Neural cell (in vitro differentiated cells): ENCODE data around the gene RALGPS1. TPM values are rescaled to one million over a fixed set of nuclear protein-coding genes. Genes with fewer than 3 reads are reported as not detected.

Experiments
- H2AFZ ChIP-seq: fragments of 200-600, 300-800 bp; sonication (generic), shearing (Covaris generic); 2 replicates; pipeline ENCODE4 v1.6.0; 2014; ENCODE audit warnings: low read depth, mild to moderate bottlenecking, antibody characterized with exemption, low read length, moderate library complexity
- H3F3A ChIP-seq: fragments of 200-600 bp; shearing (Covaris generic); 2 replicates; pipeline ENCODE4 v1.6.1; 2016; ENCODE audit warnings: mild to moderate bottlenecking, moderate library complexity, mixed read lengths, antibody characterized with exemption, low read length; ENCODE audit not compliant: insufficient read depth, poor library complexity, severe bottlenecking
- H3K27ac ChIP-seq: fragments of 200-600, 300-800 bp; sonication (generic), shearing (Covaris generic); 2 replicates; pipeline ENCODE4 v1.5.1; 2014; ENCODE audit warnings: mild to moderate bottlenecking, low read length, moderate library complexity
- H3K27me3 ChIP-seq: fragments of 300-800, 200-600 bp; sonication (generic), shearing (Covaris generic); 2 replicates; pipeline ENCODE4 v1.6.0; 2014; ENCODE audit warnings: mild to moderate bottlenecking, low read depth, low read length, moderate library complexity; ENCODE audit not compliant: insufficient read depth
- H3K36me3 ChIP-seq: fragments of 300-800, 200-600 bp; sonication (generic), shearing (Covaris generic); 2 replicates; pipeline ENCODE4 v1.5.1; 2014; ENCODE audit warnings: mild to moderate bottlenecking, antibody characterized with exemption, low read length, moderate library complexity; ENCODE audit not compliant: insufficient read depth
- H3K4me2 ChIP-seq: fragments of 300-800, 200-600 bp; sonication (generic), shearing (Covaris generic); 2 replicates; pipeline ENCODE4 v1.6.0; 2014; ENCODE audit warnings: mild to moderate bottlenecking, low read length
- H3K4me3 ChIP-seq: fragments of 300-800, 200-600 bp; sonication (generic), shearing (Covaris generic); 2 replicates; pipeline ENCODE4 v1.5.1; 2014; ENCODE audit warnings: mild to moderate bottlenecking, low read length, moderate library complexity
- H3K79me2 ChIP-seq: fragments of 200-600 bp; shearing (Covaris generic); replicated peaks from 2 replicates; pipeline ENCODE4 v1.6.0; 2014; ENCODE audit warnings: mild to moderate bottlenecking, low read length, moderate library complexity; ENCODE audit not compliant: insufficient read depth
- H3K9ac ChIP-seq: fragments of 300-800, 200-600 bp; sonication (generic), shearing (Covaris generic); 2 replicates; pipeline ENCODE4 v1.6.1; 2016; ENCODE audit warnings: mild to moderate bottlenecking, low read length, mixed read lengths
- H3K9me2 ChIP-seq: fragments of 200-600 bp; shearing (Covaris generic); 2 replicates; pipeline ENCODE4 v1.6.1; 2016; ENCODE audit warnings: mild to moderate bottlenecking, low read length, mixed read lengths; ENCODE audit not compliant: insufficient read depth
- H3K9me3 ChIP-seq: fragments of 200-600, 300-800 bp; sonication (generic), shearing (Covaris generic); 2 replicates; pipeline ENCODE4 v1.6.1; 2016; ENCODE audit warnings: mild to moderate bottlenecking, mixed run types, low read length, moderate library complexity, mixed read lengths
- H4K20me1 ChIP-seq: fragments of 200-600 bp; shearing (Covaris generic); 2 replicates; pipeline ENCODE4 v1.6.1; 2016; ENCODE audit warnings: mild to moderate bottlenecking, mixed run types; ENCODE audit not compliant: insufficient read depth
- EP300 ChIP-seq: fragments of 450-650 bp; conservative IDR thresholded peaks from 2 replicates; pipeline ENCODE4 v1.6.1; 2014; ENCODE audit warnings: antibody characterized with exemption, mild to moderate bottlenecking, moderate library complexity; ENCODE audit not compliant: poor library complexity, severe bottlenecking
- EZH2 ChIP-seq: fragments of 200-600, 300-800 bp; shearing (Covaris generic), sonication (generic); IDR thresholded peaks from 2 replicates; pipeline ENCODE4 v1.6.1; 2014; ENCODE audit warnings: antibody characterized with exemption, low read length, borderline replicate concordance, mild to moderate bottlenecking; ENCODE audit not compliant: insufficient read depth, poor library complexity, severe bottlenecking
- MXI1 ChIP-seq: fragments of 450-650 bp; conservative IDR thresholded peaks from 2 replicates; pipeline ENCODE4 v1.6.1; 2014; ENCODE audit warnings: antibody characterized with exemption, mild to moderate bottlenecking; ENCODE audit not compliant: poor library complexity, severe bottlenecking
- POLR2AphosphoS5 ChIP-seq: IDR thresholded peaks from 2 replicates; pipeline ENCODE4 v1.6.1; 2012
- RAD21 ChIP-seq: fragments of 450-650 bp; conservative IDR thresholded peaks from 2 replicates; pipeline ENCODE4 v1.6.1; 2014; ENCODE audit warnings: antibody characterized with exemption, mild to moderate bottlenecking, moderate library complexity
- REST ChIP-seq: IDR thresholded peaks from 2 replicates; pipeline ENCODE4 v1.6.1; 2012; ENCODE audit warnings: borderline replicate concordance
- SMC3 ChIP-seq: fragments of 450-650 bp; conservative IDR thresholded peaks from 2 replicates; pipeline ENCODE4 v1.6.1; 2014; ENCODE audit warnings: antibody characterized with exemption, mild to moderate bottlenecking, moderate library complexity; ENCODE audit not compliant: poor library complexity
- TAF1 ChIP-seq: IDR thresholded peaks from 2 replicates; pipeline ENCODE4 v1.6.1; 2012; ENCODE audit warnings: low read depth
- polyA plus RNA-seq: library from polyadenylated mRNA; depleted of rRNA; stranded (reverse); fragments of >200 nt; gene quantifications from 2 replicates; pipeline ENCODE4 v1.2.3, GENCODE V29; 2014
- TF ChIP-seq, protein P1 (sequence below): fragments of 450-650 bp; IDR thresholded peaks from 2 replicates; pipeline ENCODE4 v1.5.1; 2014; ENCODE audit warnings: antibody characterized with exemption, mild to moderate bottlenecking, moderate library complexity; ENCODE audit not compliant: poor library complexity, severe bottlenecking

Gene RALGPS1
- polyA plus RNA-seq, 1 donor from 2014 or later: 37.1 TPM

GRCh38 chr9:127076860-127077643 is 162.5 kb downstream of the RALGPS1 start:
- Histone ChIP-seq H3F3A (no peaks in the 10 kb centered on the region), H3K9ac (no peak overlapping the region), H3K4me2 (no peak overlapping the region), H3K27ac (no peak overlapping the region), H4K20me1 (no peaks in the 10 kb centered on the region), H3K9me3 (no peaks in the 10 kb centered on the region), H3K4me3 (no peak overlapping the region), H3K36me3 (no peaks in the 10 kb centered on the region), H3K27me3 (no peaks in the 10 kb centered on the region), H3K79me2 (no peaks in the 10 kb centered on the region), H3K9me2 (no peaks in the 10 kb centered on the region), H2AFZ (no peak overlapping the region)
- TF ChIP-seq POLR2AphosphoS5: no peak
- TF ChIP-seq SMC3: no peak
- TF ChIP-seq, protein P1, sequence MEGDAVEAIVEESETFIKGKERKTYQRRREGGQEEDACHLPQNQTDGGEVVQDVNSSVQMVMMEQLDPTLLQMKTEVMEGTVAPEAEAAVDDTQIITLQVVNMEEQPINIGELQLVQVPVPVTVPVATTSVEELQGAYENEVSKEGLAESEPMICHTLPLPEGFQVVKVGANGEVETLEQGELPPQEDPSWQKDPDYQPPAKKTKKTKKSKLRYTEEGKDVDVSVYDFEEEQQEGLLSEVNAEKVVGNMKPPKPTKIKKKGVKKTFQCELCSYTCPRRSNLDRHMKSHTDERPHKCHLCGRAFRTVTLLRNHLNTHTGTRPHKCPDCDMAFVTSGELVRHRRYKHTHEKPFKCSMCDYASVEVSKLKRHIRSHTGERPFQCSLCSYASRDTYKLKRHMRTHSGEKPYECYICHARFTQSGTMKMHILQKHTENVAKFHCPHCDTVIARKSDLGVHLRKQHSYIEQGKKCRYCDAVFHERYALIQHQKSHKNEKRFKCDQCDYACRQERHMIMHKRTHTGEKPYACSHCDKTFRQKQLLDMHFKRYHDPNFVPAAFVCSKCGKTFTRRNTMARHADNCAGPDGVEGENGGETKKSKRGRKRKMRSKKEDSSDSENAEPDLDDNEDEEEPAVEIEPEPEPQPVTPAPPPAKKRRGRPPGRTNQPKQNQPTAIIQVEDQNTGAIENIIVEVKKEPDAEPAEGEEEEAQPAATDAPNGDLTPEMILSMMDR: no peak
- no peak for TF ChIP-seq REST
- TF ChIP-seq RAD21: no peak

- H3K9ac ChIP-seq: no peak overlapping the region
- H3K4me3 ChIP-seq: no peak overlapping the region
- no peaks in the 10 kb centered on the region for H3K27me3 ChIP-seq
- no peaks in the 10 kb centered on the region for H3K79me2 ChIP-seq
- H4K20me1 ChIP-seq: no peaks in the 10 kb centered on the region
- H3K9me3 ChIP-seq: no peaks in the 10 kb centered on the region
- no peak for TF ChIP-seq SMC3
- TF ChIP-seq EZH2: no peak
- TF ChIP-seq MXI1: no peak
- no peak for TF ChIP-seq REST
- TF ChIP-seq EP300: no peak
- no peak for TF ChIP-seq POLR2AphosphoS5
- TF ChIP-seq RAD21: no peak
- TF ChIP-seq TAF1: no peak
- TF ChIP-seq, protein P1: no peak
- no peaks in the 10 kb centered on the region for H3K9me2 ChIP-seq
- H3K4me2 ChIP-seq: no peak overlapping the region
- no peaks in the 10 kb centered on the region for H3F3A ChIP-seq
- no peak overlapping the region for H3K27ac ChIP-seq
- no peaks in the 10 kb centered on the region for H3K36me3 ChIP-seq
- H2AFZ ChIP-seq: no peak overlapping the region
Observed at GRCh38 chr9:127077644-127077946, 163.0 kb downstream of the RALGPS1 start.
